Fibroblast of mammary gland (primary cell): Measurements from ENCODE around the gene SMIM41.

ENCODE experiments used
- DNase-seq: peaks from one replicate; pipeline ENCODE4 v3.0.0-alpha.2; 2010; ENCODE audit warnings: low read depth
- H3K4me3 ChIP-seq: 2 replicates; pipeline ENCODE4 v1.5.1; 2011; ENCODE audit warnings: low read depth, mild to moderate bottlenecking, low read length, moderate library complexity; ENCODE audit not compliant: control insufficient read depth
- CTCF ChIP-seq: conservative IDR thresholded peaks from 2 replicates; pipeline ENCODE4 v1.5.1; 2011; ENCODE audit warnings: low read depth, low read length, inconsistent platforms; ENCODE audit not compliant: control insufficient read depth, insufficient read depth

Gene SMIM41

DNA sequence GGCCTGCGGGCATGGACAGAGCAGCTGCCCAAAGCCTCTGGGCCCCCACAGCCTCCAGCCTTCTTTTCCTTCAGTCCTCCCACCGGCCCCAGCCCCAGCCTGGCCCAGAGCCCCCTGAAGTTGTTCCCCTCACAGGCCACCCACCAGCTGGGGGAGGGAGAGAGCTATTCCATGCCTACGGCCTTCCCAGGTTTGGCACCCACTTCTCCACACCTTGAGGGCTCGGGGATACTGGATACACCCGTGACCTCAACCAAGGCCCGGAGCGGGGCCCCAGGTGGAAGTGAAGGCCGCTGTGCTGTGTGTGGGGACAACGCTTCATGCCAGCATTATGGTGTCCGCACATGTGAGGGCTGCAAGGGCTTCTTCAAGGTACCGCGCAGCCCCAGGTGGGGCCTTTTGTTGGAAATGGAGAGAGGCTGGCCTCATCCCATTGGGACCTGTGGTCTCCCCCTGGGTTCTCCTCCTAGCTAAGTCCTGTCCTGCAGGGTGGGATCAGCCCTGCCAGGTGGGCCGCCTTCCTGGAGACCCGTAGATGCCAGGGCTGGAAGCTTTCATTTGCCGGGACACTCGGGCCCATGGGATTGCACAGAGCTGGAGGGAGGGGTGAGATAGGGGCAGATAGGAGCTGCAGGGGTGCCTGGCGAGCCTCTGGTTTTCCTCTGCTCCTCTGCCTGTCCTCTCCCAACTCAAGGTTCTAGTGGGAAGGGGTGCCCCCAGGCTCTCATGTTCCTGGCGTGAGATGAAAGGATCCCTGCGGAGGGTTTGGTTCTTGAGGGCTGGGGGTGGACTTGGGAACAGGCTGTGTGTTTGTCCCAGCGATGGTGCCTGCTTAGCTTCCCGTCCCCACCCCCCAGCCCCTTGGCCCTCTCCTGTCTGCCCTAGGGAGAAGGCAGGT lies 24.4 kb upstream of the SMIM41 start:
- no peak overlapping the region for H3K4me3 ChIP-seq
- no peak for TF ChIP-seq CTCF
- no peak for DNase-seq

- no peak for DNase-seq
- no peak overlapping the region for H3K4me3 ChIP-seq
- TF ChIP-seq CTCF: no peak
Observed at GRCh38 chr12:52055731-52056711, 23.5 kb upstream of the SMIM41 start.

DNA sequence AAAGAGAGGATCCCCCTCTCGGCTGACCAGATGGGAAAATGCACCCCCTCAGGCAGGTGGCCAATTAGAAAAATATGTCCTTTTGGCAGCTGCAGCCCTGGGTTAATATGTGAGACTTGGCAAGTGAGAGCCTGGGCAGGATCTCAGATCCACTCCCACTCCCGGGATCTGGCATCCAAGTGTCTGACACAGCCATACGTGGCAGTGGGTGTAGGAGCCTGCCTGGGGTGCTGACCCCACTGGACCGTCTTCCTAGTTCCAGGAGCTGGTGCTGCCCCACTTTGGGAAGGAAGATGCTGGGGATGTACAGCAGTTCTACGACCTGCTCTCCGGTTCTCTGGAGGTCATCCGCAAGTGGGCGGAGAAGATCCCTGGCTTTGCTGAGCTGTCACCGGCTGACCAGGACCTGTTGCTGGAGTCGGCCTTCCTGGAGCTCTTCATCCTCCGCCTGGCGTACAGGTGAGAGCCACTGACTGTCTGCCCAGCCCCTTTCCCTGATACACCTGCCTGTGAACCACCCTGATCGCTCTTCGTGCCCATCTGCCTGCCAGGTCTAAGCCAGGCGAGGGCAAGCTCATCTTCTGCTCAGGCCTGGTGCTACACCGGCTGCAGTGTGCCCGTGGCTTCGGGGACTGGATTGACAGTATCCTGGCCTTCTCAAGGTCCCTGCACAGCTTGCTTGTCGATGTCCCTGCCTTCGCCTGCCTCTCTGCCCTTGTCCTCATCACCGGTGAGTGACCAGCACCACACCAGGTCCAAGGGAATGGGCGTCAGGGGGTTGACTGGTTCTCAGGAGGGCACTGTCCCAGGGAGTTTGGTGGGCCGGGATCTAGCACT lies 22.5 kb upstream of the SMIM41 start:
- peak; percentile 71 for DNase-seq
- no peak for TF ChIP-seq CTCF
- no peak overlapping the region for H3K4me3 ChIP-seq

- no peak for TF ChIP-seq CTCF
- DNase-seq: no peak
- no peak overlapping the region for H3K4me3 ChIP-seq
Observed at GRCh38 chr12:52057638-52058576, 21.6 kb upstream of the SMIM41 start.

DNA sequence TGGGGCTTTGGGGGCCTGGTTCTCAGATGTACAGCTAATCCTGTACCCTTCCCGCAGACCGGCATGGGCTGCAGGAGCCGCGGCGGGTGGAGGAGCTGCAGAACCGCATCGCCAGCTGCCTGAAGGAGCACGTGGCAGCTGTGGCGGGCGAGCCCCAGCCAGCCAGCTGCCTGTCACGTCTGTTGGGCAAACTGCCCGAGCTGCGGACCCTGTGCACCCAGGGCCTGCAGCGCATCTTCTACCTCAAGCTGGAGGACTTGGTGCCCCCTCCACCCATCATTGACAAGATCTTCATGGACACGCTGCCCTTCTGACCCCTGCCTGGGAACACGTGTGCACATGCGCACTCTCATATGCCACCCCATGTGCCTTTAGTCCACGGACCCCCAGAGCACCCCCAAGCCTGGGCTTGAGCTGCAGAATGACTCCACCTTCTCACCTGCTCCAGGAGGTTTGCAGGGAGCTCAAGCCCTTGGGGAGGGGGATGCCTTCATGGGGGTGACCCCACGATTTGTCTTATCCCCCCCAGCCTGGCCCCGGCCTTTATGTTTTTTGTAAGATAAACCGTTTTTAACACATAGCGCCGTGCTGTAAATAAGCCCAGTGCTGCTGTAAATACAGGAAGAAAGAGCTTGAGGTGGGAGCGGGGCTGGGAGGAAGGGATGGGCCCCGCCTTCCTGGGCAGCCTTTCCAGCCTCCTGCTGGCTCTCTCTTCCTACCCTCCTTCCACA lies 20.7 kb upstream of the SMIM41 start:
- no peak overlapping the region for H3K4me3 ChIP-seq
- no peak for TF ChIP-seq CTCF
- DNase-seq: no peak
